ENCODE data around the gene ZGLP1. TPM values are rescaled to one million over a fixed set of nuclear protein-coding genes. Genes with fewer than 3 reads are reported as not detected.

ZGLP1 gene
- total RNA-seq, 4 donors from 2014 or later: 0.58 to 1.2 (median 1.2) TPM

DNA sequence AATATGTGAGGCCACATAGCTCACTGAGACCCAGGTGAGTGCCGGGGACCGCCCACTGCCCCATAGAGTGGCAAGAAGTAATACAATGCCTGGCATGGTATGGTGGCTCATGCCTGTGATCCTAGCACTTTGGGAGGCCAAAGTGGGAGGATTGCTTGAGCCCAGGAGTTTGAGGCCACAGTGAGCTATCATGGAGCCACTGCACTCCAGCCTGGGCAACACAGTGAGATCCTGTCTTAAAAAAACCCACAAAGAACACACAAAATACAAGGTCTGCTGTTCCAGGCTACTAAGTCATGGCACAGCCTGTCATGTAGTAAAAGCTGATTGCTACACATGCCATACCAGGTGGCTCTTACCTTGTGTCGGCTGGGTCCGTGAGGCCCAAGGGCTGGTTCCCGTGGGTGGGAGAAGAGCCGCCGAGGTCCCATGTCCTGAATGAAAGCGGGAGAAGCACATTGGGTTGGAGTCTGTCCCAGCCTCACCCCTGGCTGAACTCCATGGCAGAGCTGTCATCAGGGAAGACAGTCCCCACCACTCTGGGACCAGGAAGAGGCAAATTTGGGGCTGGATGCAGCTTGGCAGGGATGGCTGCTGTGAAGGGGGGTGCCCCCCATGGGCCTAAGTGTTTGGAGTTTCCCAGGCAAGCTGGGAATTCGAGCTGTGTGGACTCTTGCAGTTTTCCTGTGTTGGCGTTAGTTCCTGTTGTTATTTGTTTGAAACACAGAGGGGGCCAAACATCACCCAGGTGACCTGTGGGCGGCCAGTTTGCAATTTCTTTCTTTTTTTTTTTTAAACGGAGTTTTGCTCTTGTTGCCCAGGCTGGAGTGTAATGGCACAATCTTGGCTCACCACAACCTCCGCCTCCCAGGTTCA lies 9.4 kb upstream of the ZGLP1 start:
- intact Hi-C loops (cut with DNase I): no loop called here
- Histone ChIP-seq H3K4me1 (peaks cover 14 to 23% (median 18%) of the 10 kb centered on the region in 4 donors), H3K9me3 (no peaks in the 10 kb centered on the region)

DNA sequence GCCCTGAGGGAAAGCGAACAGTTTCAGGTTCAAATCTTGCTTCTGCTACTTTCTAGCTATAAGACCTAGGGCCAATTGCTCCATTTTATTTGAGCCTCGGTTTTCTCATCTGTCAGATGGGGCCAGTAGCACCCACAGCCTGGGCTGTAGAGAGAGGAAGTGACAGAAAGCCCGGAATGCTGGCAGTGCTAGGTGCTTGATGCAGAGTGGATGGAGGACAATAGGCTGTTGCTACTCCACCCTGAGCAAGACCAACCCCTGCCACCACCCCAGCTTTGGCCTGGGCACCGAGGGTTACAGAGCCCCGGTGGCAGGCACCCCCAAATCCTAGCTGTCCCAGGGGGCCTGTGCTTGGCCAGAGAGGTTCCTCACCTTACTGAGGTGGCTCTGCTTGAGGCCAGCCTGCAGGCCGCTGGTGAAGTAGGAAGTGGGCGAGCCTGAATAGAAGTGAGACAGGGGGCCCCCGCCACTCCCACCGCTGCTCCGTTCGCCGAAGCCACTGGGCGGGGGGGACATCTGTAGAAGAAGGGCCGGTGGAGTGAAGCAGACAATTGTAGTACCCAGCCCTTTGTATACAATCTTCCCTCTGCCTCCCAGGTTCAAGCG lies 8.3 kb upstream of the ZGLP1 start:
- peaks cover 14 to 23% (median 18%) of the 10 kb centered on the region in 4 donors for H3K4me1 ChIP-seq
- H3K9me3 ChIP-seq: no peaks in the 10 kb centered on the region
- no peaks in the 10 kb centered on the region for H3K27me3 ChIP-seq
- intact Hi-C loops (cut with DNase I): no loop called here
- H3K27ac ChIP-seq (replicated peaks in 1 of 4): no peak overlapping the region
- H3K36me3 ChIP-seq: peaks cover 55 to 75% (median 66%) of the 10 kb centered on the region in 4 donors
- 95% methylated on average over 6 of the region's 15 CpGs for WGBS
- no peak for DNase-seq (ENCODE audit: extremely low spot score)
- H3K4me3 ChIP-seq: no peak overlapping the region
- TF ChIP-seq EP300 (IDR thresholded peaks at IDR 0.05) (no peak), POLR2AphosphoS5 (IDR thresholded peaks at IDR 0.05) (no peak), POLR2A (IDR thresholded peaks at IDR 0.05; ENCODE audit: low read depth) (no peak)
- TF ChIP-seq, protein P1, sequence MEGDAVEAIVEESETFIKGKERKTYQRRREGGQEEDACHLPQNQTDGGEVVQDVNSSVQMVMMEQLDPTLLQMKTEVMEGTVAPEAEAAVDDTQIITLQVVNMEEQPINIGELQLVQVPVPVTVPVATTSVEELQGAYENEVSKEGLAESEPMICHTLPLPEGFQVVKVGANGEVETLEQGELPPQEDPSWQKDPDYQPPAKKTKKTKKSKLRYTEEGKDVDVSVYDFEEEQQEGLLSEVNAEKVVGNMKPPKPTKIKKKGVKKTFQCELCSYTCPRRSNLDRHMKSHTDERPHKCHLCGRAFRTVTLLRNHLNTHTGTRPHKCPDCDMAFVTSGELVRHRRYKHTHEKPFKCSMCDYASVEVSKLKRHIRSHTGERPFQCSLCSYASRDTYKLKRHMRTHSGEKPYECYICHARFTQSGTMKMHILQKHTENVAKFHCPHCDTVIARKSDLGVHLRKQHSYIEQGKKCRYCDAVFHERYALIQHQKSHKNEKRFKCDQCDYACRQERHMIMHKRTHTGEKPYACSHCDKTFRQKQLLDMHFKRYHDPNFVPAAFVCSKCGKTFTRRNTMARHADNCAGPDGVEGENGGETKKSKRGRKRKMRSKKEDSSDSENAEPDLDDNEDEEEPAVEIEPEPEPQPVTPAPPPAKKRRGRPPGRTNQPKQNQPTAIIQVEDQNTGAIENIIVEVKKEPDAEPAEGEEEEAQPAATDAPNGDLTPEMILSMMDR (IDR thresholded peaks at IDR 0.05): no peak

More for the DNA sequence above, 9.4 kb upstream of the ZGLP1 start:
- DNase-seq (ENCODE audit: extremely low spot score): no peak
- Histone ChIP-seq H3K27me3 (no peaks in the 10 kb centered on the region), H3K4me3 (no peak overlapping the region), H3K27ac (replicated peaks in 1 of 4) (no peak overlapping the region), H3K36me3 (peaks cover 63 to 83% (median 77%) of the 10 kb centered on the region in 4 donors)
- WGBS: 91% methylated on average over 13 of the region's 13 CpGs
- TF ChIP-seq POLR2AphosphoS5 (IDR thresholded peaks at IDR 0.05) (no peak), POLR2A (IDR thresholded peaks at IDR 0.05; ENCODE audit: low read depth) (no peak), EP300 (IDR thresholded peaks at IDR 0.05) (no peak)
- TF ChIP-seq, protein P1 (IDR thresholded peaks at IDR 0.05): no peak

DNA sequence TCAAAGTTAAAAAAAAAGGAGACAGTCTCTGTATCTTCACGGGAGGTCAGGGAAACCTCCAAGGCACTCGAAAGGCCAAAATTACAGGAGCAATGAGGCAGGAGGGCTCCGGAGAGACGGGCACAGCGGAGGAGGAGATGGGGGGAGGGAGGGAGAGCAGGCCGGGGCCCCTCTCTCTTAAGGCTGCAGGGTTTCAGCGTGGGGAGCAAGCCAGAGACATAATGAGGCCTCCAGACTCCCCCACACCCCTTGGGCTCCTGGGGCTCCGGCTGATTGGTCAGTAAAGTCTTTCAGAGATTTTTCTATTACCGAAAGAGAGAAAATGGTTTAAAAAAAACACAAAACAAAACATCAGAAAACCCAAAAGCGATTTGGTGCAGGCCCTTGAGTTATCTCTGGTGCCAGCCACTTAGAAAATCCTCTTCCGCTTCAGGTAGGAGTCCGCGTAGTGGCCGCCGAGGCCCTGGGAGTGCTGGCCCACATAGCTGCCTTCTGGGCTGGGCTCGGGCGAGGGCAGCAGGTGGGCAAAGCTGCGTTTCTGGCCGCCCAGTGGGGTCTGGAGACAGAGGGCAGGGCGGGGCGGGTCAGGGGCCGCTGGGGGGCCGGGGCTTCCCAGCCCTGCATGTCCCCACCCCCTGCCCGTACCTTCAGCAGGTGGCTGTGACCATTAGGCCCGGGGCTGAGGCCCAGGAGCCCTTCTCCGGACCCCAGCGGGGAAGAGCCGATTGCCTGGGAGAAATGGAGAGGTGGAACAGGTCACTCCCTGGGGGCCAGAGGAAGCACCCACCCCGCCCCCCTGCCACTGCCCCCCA lies 7.6 kb upstream of the ZGLP1 start:
- no peak overlapping the region for H3K27ac ChIP-seq (replicated peaks in 1 of 4)
- no peaks in the 10 kb centered on the region for H3K27me3 ChIP-seq
- H3K4me3 ChIP-seq: no peak overlapping the region
- intact Hi-C loops (cut with DNase I): no loop called here
- peaks cover 14 to 23% (median 18%) of the 10 kb centered on the region in 4 donors for H3K4me1 ChIP-seq
- peaks cover 48 to 68% (median 61%) of the 10 kb centered on the region in 4 donors for H3K36me3 ChIP-seq
- no peak for TF ChIP-seq POLR2AphosphoS5 (IDR thresholded peaks at IDR 0.05)
- no peak for TF ChIP-seq EP300 (IDR thresholded peaks at IDR 0.05)
- TF ChIP-seq, protein P1 (IDR thresholded peaks at IDR 0.05): no peak
- TF ChIP-seq POLR2A (IDR thresholded peaks at IDR 0.05; ENCODE audit: low read depth): no peak
- 67% methylated on average over 12 of the region's 29 CpGs for WGBS
- DNase-seq (ENCODE audit: extremely low spot score): no peak
- H3K9me3 ChIP-seq: no peaks in the 10 kb centered on the region

DNA sequence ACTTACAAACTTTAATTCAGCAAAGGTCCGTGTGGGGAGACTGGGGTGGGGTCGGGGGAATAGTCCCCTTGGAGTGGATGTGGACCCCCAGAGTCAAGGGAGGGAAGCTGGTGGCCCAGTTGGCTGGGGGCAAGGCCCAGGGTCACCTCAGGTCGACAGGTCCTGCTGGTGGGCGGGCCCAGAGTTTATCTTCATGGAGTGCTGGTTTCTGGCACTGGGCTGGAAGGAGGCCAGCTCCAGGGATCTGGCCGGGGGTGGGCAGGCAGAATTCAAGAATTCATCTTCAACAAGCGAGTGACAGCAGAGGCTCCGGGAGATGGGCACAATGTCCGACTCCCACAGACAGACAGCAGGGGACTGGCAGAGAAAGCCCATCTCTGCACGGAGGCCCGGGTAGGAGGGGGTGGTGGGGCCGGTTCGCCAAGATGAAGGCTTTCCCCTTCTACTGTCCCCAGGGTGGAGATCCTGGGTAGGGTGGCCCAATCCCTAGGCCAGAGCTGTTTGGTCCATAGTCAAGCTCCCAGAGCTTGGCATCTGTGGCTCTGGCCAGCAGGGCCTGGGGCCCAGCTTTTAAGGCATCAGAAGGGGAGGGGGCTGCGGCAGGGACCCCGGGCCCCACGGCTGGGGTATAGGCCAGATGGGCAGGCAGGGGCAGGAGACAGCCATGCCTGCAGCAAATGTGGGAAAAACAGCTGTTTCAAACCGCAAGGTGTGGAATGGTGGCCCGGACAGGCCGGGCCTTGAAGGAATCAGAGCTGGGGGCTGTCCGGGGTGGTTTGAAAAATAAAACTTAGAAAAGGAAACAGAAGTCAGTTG lies 6.8 kb upstream of the ZGLP1 start:
- Histone ChIP-seq H3K27me3 (no peaks in the 10 kb centered on the region), H3K4me1 (peaks cover 14 to 23% (median 18%) of the 10 kb centered on the region in 4 donors), H3K9me3 (no peaks in the 10 kb centered on the region), H3K36me3 (peaks cover 41 to 60% (median 53%) of the 10 kb centered on the region in 4 donors), H3K4me3 (peak overlapping the region; percentile 80 to 93 (median 92)), H3K27ac (replicated peaks in 1 of 4) (peak overlapping the region; percentile 59 to 76 (median 70))
- no peak for TF ChIP-seq EP300 (IDR thresholded peaks at IDR 0.05)
- TF ChIP-seq POLR2AphosphoS5 (IDR thresholded peaks at IDR 0.05): no peak
- TF ChIP-seq, protein P1 (IDR thresholded peaks at IDR 0.05): no peak
- no peak for TF ChIP-seq POLR2A (IDR thresholded peaks at IDR 0.05; ENCODE audit: low read depth)
- WGBS: 62% methylated on average over 17 of the region's 19 CpGs
- no peak for DNase-seq (ENCODE audit: extremely low spot score)
- intact Hi-C loops (cut with DNase I): no loop called here

Measured in esophagus muscularis mucosa (tissue), 4 donors.